Measurements from ENCODE around the gene FOXP1. TPM values are rescaled to one million over a fixed set of nuclear protein-coding genes. Genes with fewer than 3 reads are reported as not detected.

Gene FOXP1
- total and polyA plus RNA-seq, 4 donors, result 4.9 to 35.4 (median 32.0) TPM

DNA sequence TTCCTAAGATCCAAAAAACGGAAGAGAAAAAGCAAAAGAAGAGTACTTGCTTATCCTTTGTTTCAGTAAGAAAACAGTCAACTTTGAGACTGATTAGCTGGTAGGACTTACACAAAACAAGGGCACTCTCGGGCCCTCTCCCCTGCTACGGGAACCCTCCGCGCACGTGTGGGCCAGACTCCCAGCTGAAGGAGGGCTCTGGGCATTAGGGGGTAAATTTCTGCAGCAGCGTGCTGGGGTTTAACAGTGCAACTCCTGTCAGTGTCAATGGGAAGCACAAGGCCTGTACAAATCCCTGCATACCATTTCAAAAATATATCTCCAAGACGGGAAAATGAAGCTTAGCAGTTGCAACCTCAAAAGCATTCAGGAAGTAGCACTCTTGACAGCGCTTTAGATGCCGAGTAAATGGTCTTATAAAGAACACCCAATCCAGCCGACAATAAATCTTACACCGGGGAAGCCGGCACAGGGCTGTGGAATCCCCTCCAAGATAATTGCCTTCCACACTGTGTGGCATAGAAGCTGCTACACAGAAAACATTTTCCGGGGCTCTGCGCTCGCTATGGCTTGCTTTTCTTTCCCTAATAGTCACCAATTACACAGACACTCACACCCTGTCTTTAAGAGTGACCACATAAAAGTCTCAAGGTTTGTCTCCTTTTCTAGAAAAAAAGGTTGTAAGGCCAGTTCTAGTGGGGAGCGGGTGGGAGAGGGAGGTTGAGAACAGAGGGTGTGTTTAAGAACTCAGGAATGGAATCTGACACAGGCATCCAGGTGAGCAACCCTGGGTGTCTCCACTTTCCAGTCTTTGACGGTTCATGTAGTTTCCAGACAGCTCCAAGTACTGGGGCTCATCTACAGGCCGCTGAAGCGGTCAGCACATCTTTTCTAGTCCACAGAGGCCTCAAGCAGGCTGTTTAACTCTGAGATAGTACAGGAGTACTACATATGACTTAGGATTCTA is 512.7 kb downstream of the FOXP1 start:
- no peak overlapping the region for H3K27ac ChIP-seq (ENCODE audit: low read depth in 1 of 2, low read length in 2 of 2)
- no peak for DNase-seq (ENCODE audit: low spot score)
- no peaks in the 10 kb centered on the region for H3K36me3 ChIP-seq (ENCODE audit: control insufficient read depth in 4 of 4, insufficient read depth in 3 of 4, low read depth in 1 of 4, low read length in 3 of 4)
- no peaks in the 10 kb centered on the region for H3K9me3 ChIP-seq (ENCODE audit: control insufficient read depth in 4 of 4, low read length in 3 of 4)
- H3K27me3 ChIP-seq (ENCODE audit: control insufficient read depth in 4 of 4, insufficient read depth in 4 of 4, low read length in 3 of 4), result no peaks in the 10 kb centered on the region
- TF ChIP-seq FOXA2 (IDR thresholded peaks at IDR 0.05) (no peak), RXRA (IDR thresholded peaks at IDR 0.05) (no peak), RAD21 (IDR thresholded peaks at IDR 0.05) (no peak), GABPA (IDR thresholded peaks at IDR 0.05 in 1 of 2, conservative IDR thresholded peaks at IDR 0.05 in 1 of 2) (no peak), FOXA1 (IDR thresholded peaks at IDR 0.05) (no peak), ATF3 (IDR thresholded peaks at IDR 0.05) (no peak), NR2F2 (IDR thresholded peaks at IDR 0.05) (no peak), YY1 (IDR thresholded peaks at IDR 0.05) (no peak), TAF1 (conservative IDR thresholded peaks at IDR 0.05) (no peak), JUND (IDR thresholded peaks at IDR 0.05) (no peak)
- TF ChIP-seq, protein P1, sequence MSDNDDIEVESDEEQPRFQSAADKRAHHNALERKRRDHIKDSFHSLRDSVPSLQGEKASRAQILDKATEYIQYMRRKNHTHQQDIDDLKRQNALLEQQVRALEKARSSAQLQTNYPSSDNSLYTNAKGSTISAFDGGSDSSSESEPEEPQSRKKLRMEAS (IDR thresholded peaks at IDR 0.05), result no peak
- TF ChIP-seq, protein P2, sequence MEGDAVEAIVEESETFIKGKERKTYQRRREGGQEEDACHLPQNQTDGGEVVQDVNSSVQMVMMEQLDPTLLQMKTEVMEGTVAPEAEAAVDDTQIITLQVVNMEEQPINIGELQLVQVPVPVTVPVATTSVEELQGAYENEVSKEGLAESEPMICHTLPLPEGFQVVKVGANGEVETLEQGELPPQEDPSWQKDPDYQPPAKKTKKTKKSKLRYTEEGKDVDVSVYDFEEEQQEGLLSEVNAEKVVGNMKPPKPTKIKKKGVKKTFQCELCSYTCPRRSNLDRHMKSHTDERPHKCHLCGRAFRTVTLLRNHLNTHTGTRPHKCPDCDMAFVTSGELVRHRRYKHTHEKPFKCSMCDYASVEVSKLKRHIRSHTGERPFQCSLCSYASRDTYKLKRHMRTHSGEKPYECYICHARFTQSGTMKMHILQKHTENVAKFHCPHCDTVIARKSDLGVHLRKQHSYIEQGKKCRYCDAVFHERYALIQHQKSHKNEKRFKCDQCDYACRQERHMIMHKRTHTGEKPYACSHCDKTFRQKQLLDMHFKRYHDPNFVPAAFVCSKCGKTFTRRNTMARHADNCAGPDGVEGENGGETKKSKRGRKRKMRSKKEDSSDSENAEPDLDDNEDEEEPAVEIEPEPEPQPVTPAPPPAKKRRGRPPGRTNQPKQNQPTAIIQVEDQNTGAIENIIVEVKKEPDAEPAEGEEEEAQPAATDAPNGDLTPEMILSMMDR (IDR thresholded peaks at IDR 0.05; ENCODE audit: low read depth, low read length, missing input control), result no peak
- TF ChIP-seq, protein P3, sequence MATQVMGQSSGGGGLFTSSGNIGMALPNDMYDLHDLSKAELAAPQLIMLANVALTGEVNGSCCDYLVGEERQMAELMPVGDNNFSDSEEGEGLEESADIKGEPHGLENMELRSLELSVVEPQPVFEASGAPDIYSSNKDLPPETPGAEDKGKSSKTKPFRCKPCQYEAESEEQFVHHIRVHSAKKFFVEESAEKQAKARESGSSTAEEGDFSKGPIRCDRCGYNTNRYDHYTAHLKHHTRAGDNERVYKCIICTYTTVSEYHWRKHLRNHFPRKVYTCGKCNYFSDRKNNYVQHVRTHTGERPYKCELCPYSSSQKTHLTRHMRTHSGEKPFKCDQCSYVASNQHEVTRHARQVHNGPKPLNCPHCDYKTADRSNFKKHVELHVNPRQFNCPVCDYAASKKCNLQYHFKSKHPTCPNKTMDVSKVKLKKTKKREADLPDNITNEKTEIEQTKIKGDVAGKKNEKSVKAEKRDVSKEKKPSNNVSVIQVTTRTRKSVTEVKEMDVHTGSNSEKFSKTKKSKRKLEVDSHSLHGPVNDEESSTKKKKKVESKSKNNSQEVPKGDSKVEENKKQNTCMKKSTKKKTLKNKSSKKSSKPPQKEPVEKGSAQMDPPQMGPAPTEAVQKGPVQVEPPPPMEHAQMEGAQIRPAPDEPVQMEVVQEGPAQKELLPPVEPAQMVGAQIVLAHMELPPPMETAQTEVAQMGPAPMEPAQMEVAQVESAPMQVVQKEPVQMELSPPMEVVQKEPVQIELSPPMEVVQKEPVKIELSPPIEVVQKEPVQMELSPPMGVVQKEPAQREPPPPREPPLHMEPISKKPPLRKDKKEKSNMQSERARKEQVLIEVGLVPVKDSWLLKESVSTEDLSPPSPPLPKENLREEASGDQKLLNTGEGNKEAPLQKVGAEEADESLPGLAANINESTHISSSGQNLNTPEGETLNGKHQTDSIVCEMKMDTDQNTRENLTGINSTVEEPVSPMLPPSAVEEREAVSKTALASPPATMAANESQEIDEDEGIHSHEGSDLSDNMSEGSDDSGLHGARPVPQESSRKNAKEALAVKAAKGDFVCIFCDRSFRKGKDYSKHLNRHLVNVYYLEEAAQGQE (IDR thresholded peaks at IDR 0.05), result no peak
- H3K4me3 ChIP-seq (ENCODE audit: low read depth in 1 of 3, low read length in 3 of 3), result no peak overlapping the region
- H3K9ac ChIP-seq (ENCODE audit: low read depth in 1 of 2, low read length in 2 of 2), result no peak overlapping the region
- peaks cover 0 to 17% (median 11%) of the 10 kb centered on the region in 4 donors for H3K4me1 ChIP-seq (ENCODE audit: control insufficient read depth in 4 of 4, insufficient read depth in 4 of 4, low read length in 3 of 4)
- WGBS, result 84% methylated on average over 20 of the region's 20 CpGs

DNA sequence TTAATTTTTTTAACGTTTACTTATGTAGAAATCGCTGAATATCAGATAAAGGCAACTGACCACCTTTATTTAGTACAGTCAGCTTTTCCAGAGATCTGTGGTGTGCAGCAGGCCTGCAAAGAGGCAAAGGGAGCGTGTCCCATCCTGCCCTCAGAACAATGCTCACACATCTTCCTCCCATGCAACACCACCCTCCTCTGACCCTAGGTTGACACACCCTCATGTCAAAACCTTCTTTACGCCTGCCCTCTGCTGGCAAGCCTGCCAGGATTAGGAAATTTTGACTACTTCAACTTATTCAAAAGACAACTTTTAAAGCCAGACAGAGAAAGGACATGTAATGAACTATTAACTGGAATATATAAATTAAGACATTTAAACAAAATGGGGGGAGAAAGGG is 513.7 kb downstream of the FOXP1 start:
- Histone ChIP-seq H3K4me1 (ENCODE audit: control insufficient read depth in 4 of 4, insufficient read depth in 4 of 4, low read length in 3 of 4) (peaks cover 0 to 17% (median 11%) of the 10 kb centered on the region in 4 donors), H3K9me3 (ENCODE audit: control insufficient read depth in 4 of 4, low read length in 3 of 4) (no peaks in the 10 kb centered on the region), H3K27me3 (ENCODE audit: control insufficient read depth in 4 of 4, insufficient read depth in 4 of 4, low read length in 3 of 4) (no peaks in the 10 kb centered on the region), H3K4me3 (ENCODE audit: low read depth in 1 of 3, low read length in 3 of 3) (no peak overlapping the region), H3K36me3 (ENCODE audit: control insufficient read depth in 4 of 4, insufficient read depth in 3 of 4, low read depth in 1 of 4, low read length in 3 of 4) (no peaks in the 10 kb centered on the region), H3K9ac (ENCODE audit: low read depth in 1 of 2, low read length in 2 of 2) (no peak overlapping the region), H3K27ac (ENCODE audit: low read depth in 1 of 2, low read length in 2 of 2) (no peak overlapping the region)
- WGBS, result 51% methylated on average over 4 of the region's 4 CpGs
- TF ChIP-seq HNF4G (IDR thresholded peaks at IDR 0.05) (no peak), RAD21 (IDR thresholded peaks at IDR 0.05) (peak; percentile 78 to 84), NR2F2 (IDR thresholded peaks at IDR 0.05) (peak; percentile 22), ATF3 (IDR thresholded peaks at IDR 0.05) (no peak), HNF4A (conservative IDR thresholded peaks at IDR 0.05) (peak in 1 of 2 donors; percentile 32), YY1 (IDR thresholded peaks at IDR 0.05) (no peak), RXRA (IDR thresholded peaks at IDR 0.05) (peak; percentile 20 to 68)
- TF ChIP-seq, protein P1 (IDR thresholded peaks at IDR 0.05), result peak; percentile 10
- TF ChIP-seq, protein P2 (IDR thresholded peaks at IDR 0.05; ENCODE audit: low read depth, low read length, missing input control), result peak; percentile 51
- DNase-seq (ENCODE audit: low spot score), result no peak
